ENCODE results near the gene FAM53A. TPM values are rescaled to one million over a fixed set of nuclear protein-coding genes. Genes with fewer than 3 reads are reported as not detected.

Gene FAM53A
- total RNA-seq: 1 to 10 TPM; 1.4 to 4.0 TPM

- no peaks in the 10 kb centered on the region for H3K9me3 Mint-ChIP-seq
Measured at GRCh38 chr4:1683736-1684505, at the start of gene FAM53A. FAM53A (minus strand) TSS chr4:1684313; CDS start chr4:1668741, 15,572 bp downstream.

DNA sequence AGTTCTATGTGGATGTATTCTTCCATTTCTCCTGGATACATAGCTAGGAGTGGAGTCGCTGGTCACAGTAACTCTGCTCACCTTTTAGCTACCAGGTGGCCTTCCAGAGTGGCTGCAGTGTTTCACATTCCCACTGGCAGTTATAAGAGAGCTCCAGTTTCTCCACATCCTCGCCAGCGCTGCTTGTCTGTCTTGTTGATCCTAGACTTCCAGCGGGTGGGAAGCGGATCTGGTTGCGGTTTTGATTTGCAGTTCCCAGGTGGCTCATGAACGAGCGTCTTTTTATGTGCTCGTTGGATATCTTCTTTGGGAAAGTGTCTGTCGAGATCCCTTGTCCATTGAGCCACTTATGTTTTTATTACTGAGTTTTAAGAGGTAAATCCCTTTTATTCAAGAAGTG, 48.8 kb upstream of the FAM53A start:
- Mint-ChIP-seq H3K4me3 (no peak overlapping the region), H3K27me3 (ENCODE audit: low read depth) (no peaks in the 10 kb centered on the region), H3K27ac (no peak overlapping the region), H3K9me3 (no peaks in the 10 kb centered on the region), H3K4me1 (ENCODE audit: low read depth) (peaks cover 39% of the 10 kb centered on the region), H3K36me3 (ENCODE audit: insufficient read depth in 2 of 2) (peaks cover 10 to 44% of the 10 kb centered on the region in 2 donors)
- ATAC-seq (replicated peaks in 1 of 2) (no peak), DNase-seq (no peak)

More at GRCh38 chr4:1683736-1684505, at the start of gene FAM53A:
- no peaks in the 10 kb centered on the region for H3K36me3 Mint-ChIP-seq (ENCODE audit: insufficient read depth in 2 of 2)
- H3K4me1 Mint-ChIP-seq (ENCODE audit: low read depth): peaks cover 12% of the 10 kb centered on the region
- no peaks in the 10 kb centered on the region for H3K27me3 Mint-ChIP-seq (ENCODE audit: low read depth)
- peak within 1 kb of the TSS; percentile 86 for H3K4me3 Mint-ChIP-seq
- peak within 1 kb of the TSS; percentile 35 for H3K27ac Mint-ChIP-seq
- DNase-seq (peak; percentile 46 to 99), ATAC-seq (replicated peaks in 1 of 2) (peak; percentile 93 to 94)

- no peak overlapping the region for H3K4me3 Mint-ChIP-seq
- DNase-seq: peak in 1 of 2 donors; percentile 34
- H3K9me3 Mint-ChIP-seq: no peaks in the 10 kb centered on the region
- peaks cover 17 to 47% of the 10 kb centered on the region in 2 donors for H3K36me3 Mint-ChIP-seq (ENCODE audit: insufficient read depth in 2 of 2)
- no peaks in the 10 kb centered on the region for H3K27me3 Mint-ChIP-seq (ENCODE audit: low read depth)
- H3K4me1 Mint-ChIP-seq (ENCODE audit: low read depth): peaks cover 53% of the 10 kb centered on the region
- no peak overlapping the region for H3K27ac Mint-ChIP-seq
- peak; percentile 81 to 86 for ATAC-seq (replicated peaks in 1 of 2)
Measured at GRCh38 chr4:1731180-1731579, 47.1 kb upstream of the FAM53A start.

DNA sequence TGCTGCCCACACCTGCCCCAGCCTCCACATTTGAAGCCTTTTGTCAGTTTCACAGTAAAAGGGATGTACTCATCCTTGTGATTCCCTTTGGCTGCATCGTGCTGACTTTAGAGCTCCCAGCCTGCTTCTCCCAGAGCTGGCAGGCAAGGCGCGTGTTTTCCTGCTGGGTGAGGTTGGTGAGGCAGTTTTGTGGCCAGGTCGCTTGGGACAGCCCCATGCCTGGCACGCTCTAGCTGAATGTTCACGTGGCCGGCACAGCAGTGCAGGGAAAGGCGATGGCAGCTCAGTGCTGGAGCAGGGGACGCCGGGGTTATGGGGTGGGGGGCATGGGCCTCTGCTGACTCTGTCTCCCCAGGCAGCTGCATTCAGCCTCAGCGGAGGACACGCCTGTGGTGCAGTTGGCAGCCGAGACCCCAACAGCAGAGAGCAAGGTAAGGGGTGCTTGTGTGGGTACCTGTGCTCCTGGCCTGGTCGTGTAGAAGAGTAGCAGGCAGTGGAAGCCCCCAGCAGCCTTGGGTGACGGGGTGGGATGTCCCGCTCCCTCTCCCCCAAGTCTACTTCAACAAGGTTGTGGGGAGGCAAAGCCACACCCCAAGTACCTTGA, 46.5 kb upstream of the FAM53A start:
- Mint-ChIP-seq H3K27ac (no peak overlapping the region), H3K36me3 (ENCODE audit: insufficient read depth in 2 of 2) (peaks cover 15 to 47% of the 10 kb centered on the region in 2 donors), H3K4me1 (ENCODE audit: low read depth) (peaks cover 59% of the 10 kb centered on the region), H3K9me3 (no peaks in the 10 kb centered on the region), H3K4me3 (no peak overlapping the region), H3K27me3 (ENCODE audit: low read depth) (no peaks in the 10 kb centered on the region)
- no peak for DNase-seq
- ATAC-seq (replicated peaks in 1 of 2): no peak

DNA sequence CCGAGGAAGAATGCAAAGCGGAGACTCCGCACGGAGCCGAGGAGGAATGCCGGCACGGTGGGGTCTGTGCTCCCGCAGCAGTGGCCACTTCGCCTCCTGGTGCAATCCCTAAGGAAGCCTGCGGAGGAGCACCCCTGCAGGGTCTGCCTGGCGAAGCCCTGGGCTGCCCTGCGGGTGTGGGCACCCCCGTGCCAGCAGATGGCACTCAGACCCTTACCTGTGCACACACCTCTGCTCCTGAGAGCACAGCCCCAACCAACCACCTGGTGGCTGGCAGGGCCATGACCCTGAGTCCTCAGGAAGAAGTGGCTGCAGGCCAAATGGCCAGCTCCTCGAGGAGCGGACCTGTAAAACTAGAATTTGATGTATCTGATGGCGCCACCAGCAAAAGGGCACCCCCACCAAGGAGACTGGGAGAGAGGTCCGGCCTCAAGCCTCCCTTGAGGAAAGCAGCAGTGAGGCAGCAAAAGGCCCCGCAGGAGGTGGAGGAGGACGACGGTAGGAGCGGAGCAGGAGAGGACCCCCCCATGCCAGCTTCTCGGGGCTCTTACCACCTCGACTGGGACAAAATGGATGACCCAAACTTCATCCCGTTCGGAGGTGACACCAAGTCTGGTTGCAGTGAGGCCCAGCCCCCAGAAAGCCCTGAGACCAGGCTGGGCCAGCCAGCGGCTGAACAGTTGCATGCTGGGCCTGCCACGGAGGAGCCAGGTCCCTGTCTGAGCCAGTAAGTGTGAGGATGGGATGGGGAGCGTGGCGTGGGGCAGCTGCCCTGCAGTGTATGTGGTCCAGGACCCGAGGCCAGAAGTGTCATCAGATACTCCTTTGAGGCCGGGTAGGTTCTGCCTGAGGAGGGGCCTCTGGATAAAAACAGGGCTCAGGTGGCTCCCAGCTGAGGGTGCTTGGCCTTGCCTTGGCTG, 44.2 kb upstream of the FAM53A start:
- DNase-seq (no peak), ATAC-seq (replicated peaks in 1 of 2) (no peak)
- peaks cover 82% of the 10 kb centered on the region for H3K4me1 Mint-ChIP-seq (ENCODE audit: low read depth)
- H3K9me3 Mint-ChIP-seq: no peaks in the 10 kb centered on the region
- peaks cover 22 to 55% of the 10 kb centered on the region in 2 donors for H3K36me3 Mint-ChIP-seq (ENCODE audit: insufficient read depth in 2 of 2)
- no peaks in the 10 kb centered on the region for H3K27me3 Mint-ChIP-seq (ENCODE audit: low read depth)
- no peak overlapping the region for H3K27ac Mint-ChIP-seq
- H3K4me3 Mint-ChIP-seq: no peak overlapping the region

DNA sequence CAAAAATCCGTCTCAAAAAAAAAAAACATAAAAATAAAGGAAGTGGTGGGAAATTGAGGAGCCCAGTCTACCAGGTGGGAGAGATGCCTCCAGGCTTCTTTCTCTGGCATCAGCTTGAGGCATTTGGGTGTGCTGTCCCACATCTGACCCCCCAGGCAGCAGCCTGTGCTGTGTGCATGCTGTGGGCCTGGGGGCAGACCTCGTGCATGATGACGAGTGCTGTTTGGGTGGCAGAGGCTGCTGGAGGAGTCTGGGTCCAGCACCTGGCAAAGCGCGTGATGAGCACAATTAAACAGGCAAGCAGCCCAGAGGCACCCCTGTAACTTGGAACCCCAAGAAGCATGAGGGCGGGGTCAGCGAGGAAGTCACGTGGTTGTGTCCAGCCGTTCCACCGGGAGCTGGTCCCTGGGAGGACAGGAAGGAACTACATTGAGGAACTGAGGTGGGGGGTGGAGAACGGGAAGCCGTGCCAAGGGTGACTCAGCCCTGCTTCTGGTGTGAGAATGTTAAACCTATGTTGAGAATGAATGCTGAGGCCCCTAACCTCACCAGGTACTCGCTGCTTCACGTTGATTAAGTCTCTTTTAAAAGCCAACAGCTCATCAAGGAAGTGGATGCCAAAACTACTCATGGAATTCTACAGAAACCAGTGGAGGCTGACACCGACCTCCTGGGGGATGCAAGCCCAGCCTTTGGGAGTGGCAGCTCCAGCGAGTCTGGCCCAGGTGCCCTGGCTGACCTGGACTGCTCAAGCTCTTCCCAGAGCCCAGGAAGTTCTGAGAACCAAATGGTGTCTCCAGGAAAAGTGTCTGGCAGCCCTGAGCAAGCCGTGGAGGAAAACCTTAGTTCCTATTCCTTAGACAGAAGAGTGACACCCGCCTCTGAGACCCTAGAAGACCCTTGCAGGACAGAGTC, 43.3 kb upstream of the FAM53A start:
- H3K9me3 Mint-ChIP-seq: no peaks in the 10 kb centered on the region
- no peak overlapping the region for H3K27ac Mint-ChIP-seq
- peaks cover 91% of the 10 kb centered on the region for H3K4me1 Mint-ChIP-seq (ENCODE audit: low read depth)
- no peaks in the 10 kb centered on the region for H3K27me3 Mint-ChIP-seq (ENCODE audit: low read depth)
- no peak overlapping the region for H3K4me3 Mint-ChIP-seq
- no peak for DNase-seq
- no peak for ATAC-seq (replicated peaks in 1 of 2)
- peaks cover 27 to 59% of the 10 kb centered on the region in 2 donors for H3K36me3 Mint-ChIP-seq (ENCODE audit: insufficient read depth in 2 of 2)

DNA sequence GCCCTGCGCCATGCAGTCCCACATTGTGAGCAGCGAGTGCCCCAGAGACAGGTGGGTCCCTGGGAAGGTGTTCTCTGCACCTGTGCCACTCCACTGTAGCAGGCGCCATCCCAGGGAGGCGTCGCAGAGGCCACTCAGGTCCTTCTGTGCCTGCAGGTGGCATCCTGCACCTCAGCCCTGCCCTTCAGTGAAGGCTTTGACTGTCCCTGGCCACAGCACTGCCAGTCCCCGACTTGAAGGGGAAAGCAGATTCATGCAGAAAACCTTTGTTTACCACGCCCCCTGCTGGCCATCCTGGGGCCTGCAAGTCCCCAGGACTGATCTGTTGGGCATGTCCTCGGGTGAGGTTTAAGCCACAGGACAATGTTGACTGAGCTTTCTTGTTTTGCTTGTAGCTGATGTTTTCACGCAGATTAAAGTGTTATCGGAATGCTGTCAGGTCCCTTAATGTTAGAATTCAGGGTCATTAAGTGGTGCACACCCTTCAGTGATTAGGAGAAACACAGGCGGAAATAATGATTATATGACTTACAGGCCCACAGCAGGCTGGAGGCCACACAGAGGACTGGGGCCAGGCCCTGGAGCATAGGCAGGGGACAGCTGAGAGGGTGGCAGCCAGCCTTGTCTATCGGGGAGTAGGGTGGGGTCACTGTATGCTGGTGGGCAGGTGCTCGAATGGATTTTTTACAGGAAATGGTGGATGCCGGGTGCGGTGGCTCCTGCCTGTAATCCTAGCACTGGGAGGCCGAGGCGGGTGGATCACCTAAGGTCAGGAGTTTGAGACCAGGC, 42.2 kb upstream of the FAM53A start:
- DNase-seq: peak; percentile 84 to 91
- H3K9me3 Mint-ChIP-seq: no peaks in the 10 kb centered on the region
- peaks cover 91% of the 10 kb centered on the region for H3K4me1 Mint-ChIP-seq (ENCODE audit: low read depth)
- no peaks in the 10 kb centered on the region for H3K27me3 Mint-ChIP-seq (ENCODE audit: low read depth)
- H3K4me3 Mint-ChIP-seq: peak overlapping the region in 1 of 2 donors; percentile 26
- H3K27ac Mint-ChIP-seq: peak overlapping the region; percentile 90
- peaks cover 29 to 62% of the 10 kb centered on the region in 2 donors for H3K36me3 Mint-ChIP-seq (ENCODE audit: insufficient read depth in 2 of 2)
- ATAC-seq (replicated peaks in 1 of 2): peak; percentile 8 to 37

GRCh38 chr4:1725521-1725920, 41.4 kb upstream of the FAM53A start:
- no peak overlapping the region for H3K27ac Mint-ChIP-seq
- no peak for ATAC-seq (replicated peaks in 1 of 2)
- no peak for DNase-seq
- peaks cover 83% of the 10 kb centered on the region for H3K4me1 Mint-ChIP-seq (ENCODE audit: low read depth)
- peaks cover 29 to 57% of the 10 kb centered on the region in 2 donors for H3K36me3 Mint-ChIP-seq (ENCODE audit: insufficient read depth in 2 of 2)
- H3K27me3 Mint-ChIP-seq (ENCODE audit: low read depth): no peaks in the 10 kb centered on the region
- H3K9me3 Mint-ChIP-seq: no peaks in the 10 kb centered on the region
- H3K4me3 Mint-ChIP-seq: peak overlapping the region; percentile 60 to 61

GRCh38 chr4:1723131-1723801, 39.2 kb upstream of the FAM53A start:
- no peaks in the 10 kb centered on the region for H3K27me3 Mint-ChIP-seq (ENCODE audit: low read depth)
- peak overlapping the region; percentile 99 for H3K27ac Mint-ChIP-seq
- H3K36me3 Mint-ChIP-seq (ENCODE audit: insufficient read depth in 2 of 2): peaks cover 24 to 49% of the 10 kb centered on the region in 2 donors
- DNase-seq (peak; percentile 61 to 71), ATAC-seq (replicated peaks in 1 of 2) (peak; percentile 35 to 37)
- H3K4me1 Mint-ChIP-seq (ENCODE audit: low read depth): peaks cover 81% of the 10 kb centered on the region
- no peaks in the 10 kb centered on the region for H3K9me3 Mint-ChIP-seq
- H3K4me3 Mint-ChIP-seq: peak overlapping the region; percentile 96 to 99

DNA sequence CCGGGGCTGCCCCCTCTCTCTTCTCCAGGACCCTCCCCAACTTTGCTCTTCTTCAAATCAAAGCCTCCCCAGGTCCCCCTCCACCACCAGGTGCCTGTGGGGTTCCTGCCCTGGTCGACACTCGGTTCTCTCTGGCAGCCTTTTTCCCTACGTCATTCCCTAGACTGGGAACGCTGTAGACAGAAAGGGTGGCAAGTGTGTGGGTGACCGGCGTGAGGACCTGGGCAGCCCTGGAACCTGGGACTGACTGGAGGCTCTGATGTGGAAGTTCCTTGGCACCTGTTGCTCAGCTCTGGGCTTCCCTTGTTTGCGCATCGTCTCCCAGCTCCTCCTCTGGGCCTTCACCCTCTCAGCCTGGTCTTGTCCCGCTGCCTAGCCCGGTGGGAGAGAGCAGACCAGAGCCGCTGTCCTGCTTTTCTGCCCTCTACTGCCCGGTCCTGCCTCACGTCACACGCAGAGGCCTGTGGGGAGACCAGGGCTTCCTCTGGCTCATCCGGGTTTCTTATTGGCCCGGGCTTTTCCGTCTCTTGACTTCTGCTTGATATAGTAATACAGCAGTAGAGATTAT, 38.5 kb upstream of the FAM53A start:
- Mint-ChIP-seq H3K27me3 (ENCODE audit: low read depth) (no peaks in the 10 kb centered on the region), H3K4me3 (peak overlapping the region; percentile 96 to 99), H3K36me3 (ENCODE audit: insufficient read depth in 2 of 2) (peaks cover 22 to 45% of the 10 kb centered on the region in 2 donors), H3K4me1 (ENCODE audit: low read depth) (peaks cover 77% of the 10 kb centered on the region), H3K27ac (peak overlapping the region; percentile 99), H3K9me3 (no peaks in the 10 kb centered on the region)
- DNase-seq (no peak), ATAC-seq (replicated peaks in 1 of 2) (peak; percentile 1 to 3)
